ENCODE results near the gene VPS8. TPM values are rescaled to one million over a fixed set of nuclear protein-coding genes. Genes with fewer than 3 reads are reported as not detected.

The VPS8 gene
- total and polyA plus RNA-seq, 5 donors, result 10.9 to 39.7 (median 26.9) TPM

DNA sequence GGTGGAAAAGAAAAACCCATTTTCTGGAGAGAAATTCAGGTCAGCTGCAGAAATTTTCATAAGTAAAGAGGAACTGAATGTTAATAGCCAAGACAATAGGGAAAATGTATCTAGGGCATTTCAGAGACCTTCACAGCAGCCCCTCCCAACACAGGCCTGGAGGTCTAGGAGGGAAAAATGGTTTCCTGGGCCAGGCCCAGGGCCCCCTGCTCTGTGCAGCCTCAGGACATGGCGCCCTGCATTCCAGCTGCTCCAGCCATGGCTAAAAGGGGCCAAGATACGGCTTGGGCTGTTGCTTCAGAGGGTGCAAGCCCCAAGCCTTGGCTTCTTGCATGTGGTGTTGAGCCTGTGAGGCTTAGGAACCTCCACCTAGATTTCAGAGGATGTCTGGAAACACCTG is 248.7 kb downstream of the VPS8 start:
- WGBS, result 95% methylated on average over 2 of the region's 2 CpGs
- Histone ChIP-seq H3K27me3 (ENCODE audit: control insufficient read depth, insufficient read depth) (no peaks in the 10 kb centered on the region), H3K4me1 (ENCODE audit: control insufficient read depth, insufficient read depth, low read length) (no peaks in the 10 kb centered on the region), H3K27ac (ENCODE audit: low read length) (no peak overlapping the region), H3K9me3 (ENCODE audit: control insufficient read depth, low read length) (no peaks in the 10 kb centered on the region), H3K4me3 (ENCODE audit: low read length) (no peak overlapping the region)
- no peak for ATAC-seq
- no peak for DNase-seq
- intact Hi-C loops (cut with DNase I), result no loop called here

DNA sequence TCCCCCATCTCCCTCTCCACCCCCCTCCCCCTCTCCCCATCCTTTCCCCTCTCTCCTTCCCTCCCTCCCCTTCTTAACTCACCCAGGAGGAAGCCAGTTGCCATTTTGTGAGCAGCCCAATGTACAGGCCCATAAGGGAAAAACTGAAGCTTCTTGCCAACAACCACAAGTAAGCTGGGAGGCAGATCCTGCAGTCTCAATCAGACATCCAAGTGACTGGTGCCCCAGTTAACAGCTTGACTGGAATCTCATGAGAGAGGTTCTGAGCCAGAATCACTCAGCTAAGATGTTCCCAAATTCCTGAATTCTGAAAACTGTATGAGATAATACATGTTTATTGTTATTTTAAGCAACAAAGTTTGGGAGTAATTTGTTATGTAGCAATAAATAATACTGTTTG is 250.2 kb downstream of the VPS8 start:
- Histone ChIP-seq H3K4me1 (ENCODE audit: control insufficient read depth, insufficient read depth, low read length) (no peaks in the 10 kb centered on the region), H3K9me3 (ENCODE audit: control insufficient read depth, low read length) (no peaks in the 10 kb centered on the region), H3K27ac (ENCODE audit: low read length) (no peak overlapping the region), H3K4me3 (ENCODE audit: low read length) (no peak overlapping the region), H3K27me3 (ENCODE audit: control insufficient read depth, insufficient read depth) (no peaks in the 10 kb centered on the region)
- DNase-seq (no peak), ATAC-seq (no peak)
- intact Hi-C loops (cut with DNase I), result no loop called here

DNA sequence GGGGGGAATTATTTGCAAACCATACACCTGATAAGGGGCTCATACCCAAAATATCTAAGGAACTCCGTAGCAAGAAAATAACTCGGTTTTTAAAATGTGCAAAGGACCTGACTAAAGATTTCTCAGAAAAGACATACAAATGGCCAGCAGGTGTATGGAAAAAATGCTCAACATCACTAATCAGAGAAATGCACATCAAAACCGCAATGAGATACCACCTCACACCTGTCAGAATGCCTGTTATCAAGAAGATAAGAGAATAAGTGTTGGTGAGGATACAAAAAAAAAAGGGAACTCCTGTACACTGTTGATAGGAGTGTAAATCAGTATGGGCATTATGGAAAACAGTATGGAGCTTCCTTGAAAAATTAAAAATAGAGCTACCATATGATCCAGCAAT is 251.5 kb downstream of the VPS8 start:
- 66% methylated on average over 3 of the region's 3 CpGs for WGBS
- no peaks in the 10 kb centered on the region for H3K27me3 ChIP-seq (ENCODE audit: control insufficient read depth, insufficient read depth)
- H3K4me1 ChIP-seq (ENCODE audit: control insufficient read depth, insufficient read depth, low read length), result no peaks in the 10 kb centered on the region
- intact Hi-C loops (cut with DNase I), result no loop called here
- ATAC-seq (no peak), DNase-seq (no peak)
- no peaks in the 10 kb centered on the region for H3K9me3 ChIP-seq (ENCODE audit: control insufficient read depth, low read length)
- H3K4me3 ChIP-seq (ENCODE audit: low read length), result no peak overlapping the region
- H3K27ac ChIP-seq (ENCODE audit: low read length), result no peak overlapping the region

DNA sequence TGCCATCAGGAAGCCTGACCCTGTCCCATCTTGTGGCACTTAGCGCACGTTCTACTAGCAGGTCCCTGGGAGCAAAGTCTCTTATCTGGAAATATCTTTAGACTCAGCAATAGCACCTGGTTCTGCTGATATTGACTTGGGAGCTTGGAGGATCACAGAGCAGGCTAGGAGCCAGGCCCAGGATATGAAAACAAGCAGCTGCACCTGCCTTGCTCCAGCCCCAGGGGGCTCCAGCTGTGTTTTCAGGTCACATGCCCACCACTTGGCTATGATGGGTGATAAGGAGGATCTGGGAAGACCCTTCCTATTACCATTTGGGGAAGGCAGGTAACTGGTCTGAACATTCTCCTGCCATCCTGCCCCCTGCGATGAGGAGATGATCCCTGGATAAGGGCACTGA is 253.1 kb downstream of the VPS8 start:
- intact Hi-C loops (cut with DNase I), result no loop called here
- DNase-seq (no peak), ATAC-seq (no peak)
- Histone ChIP-seq H3K9me3 (ENCODE audit: control insufficient read depth, low read length) (no peaks in the 10 kb centered on the region), H3K27ac (ENCODE audit: low read length) (no peak overlapping the region), H3K4me1 (ENCODE audit: control insufficient read depth, insufficient read depth, low read length) (no peaks in the 10 kb centered on the region), H3K27me3 (ENCODE audit: control insufficient read depth, insufficient read depth) (no peaks in the 10 kb centered on the region), H3K4me3 (ENCODE audit: low read length) (no peak overlapping the region)
- WGBS, result 92% methylated on average over 3 of the region's 3 CpGs

DNA sequence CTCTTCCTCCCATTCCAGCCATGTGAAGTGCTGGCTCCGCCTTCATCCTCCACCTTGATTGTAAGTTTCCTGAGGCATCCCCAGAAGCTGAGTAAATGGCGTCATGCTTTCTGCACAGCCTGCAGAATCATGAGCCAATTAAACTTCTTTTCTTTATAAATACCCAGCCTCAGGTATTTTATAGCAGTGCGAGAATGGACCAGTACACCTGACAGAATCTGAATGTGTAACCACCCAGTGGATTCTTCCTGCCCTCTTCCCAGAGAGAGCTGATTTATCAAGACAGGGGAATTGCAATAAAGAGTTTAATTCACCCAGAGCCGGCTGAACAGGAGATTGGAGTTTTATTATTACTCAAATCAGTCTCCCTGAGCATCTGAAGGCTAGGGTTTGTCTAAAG is 254.3 kb downstream of the VPS8 start:
- no peak overlapping the region for H3K4me3 ChIP-seq (ENCODE audit: low read length)
- no peaks in the 10 kb centered on the region for H3K4me1 ChIP-seq (ENCODE audit: control insufficient read depth, insufficient read depth, low read length)
- H3K9me3 ChIP-seq (ENCODE audit: control insufficient read depth, low read length), result no peaks in the 10 kb centered on the region
- WGBS, result 92% methylated on average over 4 of the region's 4 CpGs
- intact Hi-C loops (cut with DNase I), result no loop called here
- ATAC-seq (no peak), DNase-seq (no peak)
- no peaks in the 10 kb centered on the region for H3K27me3 ChIP-seq (ENCODE audit: control insufficient read depth, insufficient read depth)
- no peak overlapping the region for H3K27ac ChIP-seq (ENCODE audit: low read length)

DNA sequence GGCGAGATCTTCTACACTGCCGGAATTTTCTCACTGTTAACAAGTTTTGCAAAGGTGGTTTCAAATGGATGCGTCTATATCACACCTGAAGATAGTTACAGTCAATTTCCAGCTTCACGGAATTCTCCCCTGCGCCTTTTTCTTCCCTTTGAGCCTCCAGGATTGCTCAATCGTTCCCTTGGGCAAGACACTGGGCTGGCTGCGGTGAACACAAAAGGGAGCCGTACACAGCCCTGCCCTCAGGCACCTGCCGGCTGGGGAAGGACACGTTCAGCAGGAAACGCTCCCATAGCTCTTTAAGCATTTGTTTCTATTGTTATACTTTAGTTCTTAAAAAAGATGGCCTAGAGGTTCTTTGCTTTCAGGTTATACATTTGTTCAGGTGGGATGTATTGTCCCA is 255.2 kb downstream of the VPS8 start:
- H3K4me1 ChIP-seq (ENCODE audit: control insufficient read depth, insufficient read depth, low read length), result no peaks in the 10 kb centered on the region
- no peaks in the 10 kb centered on the region for H3K27me3 ChIP-seq (ENCODE audit: control insufficient read depth, insufficient read depth)
- H3K27ac ChIP-seq (ENCODE audit: low read length), result no peak overlapping the region
- DNase-seq (no peak), ATAC-seq (no peak)
- WGBS, result 93% methylated on average over 11 of the region's 11 CpGs
- no peak overlapping the region for H3K4me3 ChIP-seq (ENCODE audit: low read length)
- intact Hi-C loops (cut with DNase I), result no loop called here
- no peaks in the 10 kb centered on the region for H3K9me3 ChIP-seq (ENCODE audit: control insufficient read depth, low read length)

DNA sequence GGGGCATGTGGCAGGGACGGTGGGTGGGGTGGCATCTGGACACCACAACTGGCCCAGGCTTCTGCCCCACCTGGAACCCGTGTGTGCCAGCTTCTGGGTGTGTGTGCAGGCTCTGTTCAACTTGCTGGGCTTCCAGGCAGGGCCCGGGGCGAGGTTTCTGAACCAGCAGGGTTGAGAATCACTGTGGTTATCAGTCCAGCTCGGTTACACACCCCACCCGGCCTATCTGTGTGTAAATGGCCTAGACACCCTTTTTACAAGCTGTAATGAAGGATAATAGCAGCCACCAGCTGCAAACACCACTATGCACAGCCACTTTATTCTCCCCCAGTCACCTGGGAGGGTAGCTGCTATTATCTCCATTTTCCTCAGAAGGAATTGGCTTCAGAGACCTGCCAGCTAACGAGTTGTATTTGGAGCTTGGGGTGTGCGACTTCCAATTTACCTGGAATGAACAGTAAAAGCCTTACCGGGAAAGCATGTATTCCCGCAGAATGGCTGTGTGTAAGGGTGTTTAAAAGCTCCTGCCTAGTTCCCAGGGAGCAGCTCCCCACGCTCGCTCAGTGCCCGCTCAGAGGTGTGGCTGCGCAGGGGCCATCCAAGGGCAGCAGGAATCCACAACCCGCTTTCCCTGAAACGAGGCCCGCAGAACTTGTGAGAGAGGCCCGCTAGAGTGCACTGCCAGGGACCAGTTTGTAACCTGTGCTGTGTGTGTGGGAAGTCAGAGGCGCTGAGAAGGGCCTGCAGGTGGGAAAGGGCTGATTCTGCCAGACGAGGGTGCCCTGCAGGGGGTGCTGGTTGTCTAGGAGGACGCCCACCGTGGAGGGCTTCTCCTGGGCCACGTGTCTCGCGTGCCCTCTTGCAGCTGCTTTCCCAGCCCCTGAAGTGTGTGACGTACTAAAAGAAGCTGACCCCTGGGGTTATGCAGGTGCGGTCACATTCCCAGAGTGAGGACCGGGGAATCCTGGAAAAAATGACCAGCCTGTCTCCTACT is 257.4 kb downstream of the VPS8 start:
- Histone ChIP-seq H3K9me3 (ENCODE audit: control insufficient read depth, low read length) (no peaks in the 10 kb centered on the region), H3K27me3 (ENCODE audit: control insufficient read depth, insufficient read depth) (no peaks in the 10 kb centered on the region), H3K27ac (ENCODE audit: low read length) (no peak overlapping the region), H3K4me1 (ENCODE audit: control insufficient read depth, insufficient read depth, low read length) (no peaks in the 10 kb centered on the region), H3K4me3 (ENCODE audit: low read length) (no peak overlapping the region)
- intact Hi-C loops (cut with DNase I), result no loop called here
- ATAC-seq (peak in 1 of 2 donors; percentile 14), DNase-seq (no peak)
- WGBS, result 79% methylated on average over 28 of the region's 28 CpGs

DNA sequence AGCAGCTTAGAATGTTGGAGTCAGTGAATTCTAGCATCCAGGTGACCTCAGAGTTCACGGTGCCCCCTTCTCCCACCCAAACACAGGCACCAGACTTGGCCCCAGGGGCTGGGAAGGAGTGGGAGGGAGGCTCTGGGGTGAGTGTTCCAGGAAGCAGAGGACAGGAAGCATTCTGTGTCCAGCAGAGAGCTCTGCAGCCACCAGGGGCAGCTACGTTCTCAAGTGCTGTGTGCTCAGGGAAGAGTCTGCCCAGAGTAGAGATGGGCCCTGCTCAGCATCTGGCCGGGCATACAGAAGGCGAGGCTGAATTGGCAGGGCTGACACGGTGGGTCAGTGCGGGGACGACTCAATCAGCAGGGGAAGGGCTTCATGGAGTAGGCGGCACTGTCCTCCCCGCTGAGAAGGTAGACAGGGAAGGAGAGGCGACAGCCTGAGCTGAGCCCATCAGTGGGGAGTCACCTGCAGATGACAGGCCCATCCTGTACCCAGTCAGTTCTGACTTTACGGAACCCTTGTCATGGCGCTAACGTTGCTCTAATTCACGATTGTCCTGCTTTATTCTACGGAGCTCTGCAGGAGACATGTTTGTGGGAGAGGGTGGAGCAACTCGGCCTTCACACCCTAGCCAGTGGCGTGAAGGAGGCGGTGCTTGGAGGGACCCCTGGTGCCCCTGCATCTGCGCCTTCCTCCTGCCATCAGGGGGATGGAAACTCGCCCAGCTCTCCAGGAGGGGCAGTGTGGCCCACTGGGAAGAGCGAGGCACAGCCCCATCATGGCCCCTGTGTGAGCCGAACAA is 258.7 kb downstream of the VPS8 start:
- DNase-seq (peak in 1 of 3 donors; percentile 59), ATAC-seq (peak; percentile 72 to 74)
- intact Hi-C loops (cut with DNase I), result no loop called here
- Histone ChIP-seq H3K27ac (ENCODE audit: low read length) (no peak overlapping the region), H3K4me1 (ENCODE audit: control insufficient read depth, insufficient read depth, low read length) (no peaks in the 10 kb centered on the region), H3K27me3 (ENCODE audit: control insufficient read depth, insufficient read depth) (no peaks in the 10 kb centered on the region), H3K9me3 (ENCODE audit: control insufficient read depth, low read length) (no peaks in the 10 kb centered on the region), H3K4me3 (ENCODE audit: low read length) (no peak overlapping the region)
- WGBS, result 71% methylated on average over 22 of the region's 22 CpGs

DNA sequence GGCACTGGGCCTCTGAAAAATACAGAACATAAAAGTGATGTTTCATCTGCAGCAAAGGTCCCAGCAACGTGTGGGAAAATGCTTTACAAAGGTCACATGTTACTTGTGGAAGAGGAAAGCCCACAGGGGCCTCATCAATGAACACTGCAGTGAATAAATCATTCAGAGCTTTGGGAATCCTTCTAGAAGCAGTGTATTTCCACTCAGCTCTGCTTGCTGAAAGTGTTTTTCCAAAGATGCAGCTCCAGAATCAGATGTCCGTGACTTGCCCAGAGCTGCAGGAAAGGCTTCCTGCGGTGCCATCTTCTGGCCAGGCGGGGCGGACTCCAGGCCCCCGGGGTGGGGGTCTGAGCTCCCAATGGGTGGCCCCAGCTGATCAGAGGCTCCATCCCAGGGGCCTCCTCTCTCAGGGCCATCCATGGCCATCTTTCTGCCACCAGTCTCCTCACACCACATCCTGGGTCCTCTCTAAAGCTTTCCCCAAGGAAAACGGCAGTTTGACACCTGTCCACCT is 259.4 kb downstream of the VPS8 start:
- Histone ChIP-seq H3K27me3 (ENCODE audit: control insufficient read depth, insufficient read depth) (no peaks in the 10 kb centered on the region), H3K9me3 (ENCODE audit: control insufficient read depth, low read length) (no peaks in the 10 kb centered on the region), H3K4me3 (ENCODE audit: low read length) (no peak overlapping the region), H3K27ac (ENCODE audit: low read length) (no peak overlapping the region), H3K4me1 (ENCODE audit: control insufficient read depth, insufficient read depth, low read length) (no peaks in the 10 kb centered on the region)
- ATAC-seq, result no peak
- intact Hi-C loops (cut with DNase I), result no loop called here
- WGBS, result 61% methylated on average over 7 of the region's 7 CpGs
- no peak for DNase-seq

DNA sequence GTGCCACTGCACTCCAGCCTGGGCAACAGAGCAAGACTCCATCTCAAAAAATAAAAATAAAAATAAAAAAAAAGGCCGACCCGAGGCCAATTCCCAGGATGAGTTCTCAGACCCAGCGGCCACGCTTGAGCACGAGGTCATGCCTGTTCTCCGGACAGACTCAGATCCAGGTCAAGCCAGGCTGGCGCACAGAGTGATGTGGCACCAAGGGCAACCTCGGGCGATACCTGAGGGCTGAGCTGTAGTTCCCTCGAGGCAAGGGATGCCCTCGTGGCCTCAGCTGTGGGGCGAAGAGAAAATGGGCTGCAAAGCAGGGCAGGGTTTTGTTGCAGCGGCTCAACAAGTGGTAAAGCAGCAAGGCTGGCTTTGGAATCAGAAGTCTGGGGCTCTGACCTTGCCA is 263.6 kb downstream of the VPS8 start:
- Histone ChIP-seq H3K27ac (ENCODE audit: low read length) (no peak overlapping the region), H3K9me3 (ENCODE audit: control insufficient read depth, low read length) (no peaks in the 10 kb centered on the region), H3K4me3 (ENCODE audit: low read length) (no peak overlapping the region), H3K27me3 (ENCODE audit: control insufficient read depth, insufficient read depth) (no peaks in the 10 kb centered on the region), H3K4me1 (ENCODE audit: control insufficient read depth, insufficient read depth, low read length) (no peaks in the 10 kb centered on the region)
- no peak for ATAC-seq
- WGBS, result 91% methylated on average over 13 of the region's 13 CpGs
- intact Hi-C loops (cut with DNase I), result no loop called here
- DNase-seq, result no peak

DNA sequence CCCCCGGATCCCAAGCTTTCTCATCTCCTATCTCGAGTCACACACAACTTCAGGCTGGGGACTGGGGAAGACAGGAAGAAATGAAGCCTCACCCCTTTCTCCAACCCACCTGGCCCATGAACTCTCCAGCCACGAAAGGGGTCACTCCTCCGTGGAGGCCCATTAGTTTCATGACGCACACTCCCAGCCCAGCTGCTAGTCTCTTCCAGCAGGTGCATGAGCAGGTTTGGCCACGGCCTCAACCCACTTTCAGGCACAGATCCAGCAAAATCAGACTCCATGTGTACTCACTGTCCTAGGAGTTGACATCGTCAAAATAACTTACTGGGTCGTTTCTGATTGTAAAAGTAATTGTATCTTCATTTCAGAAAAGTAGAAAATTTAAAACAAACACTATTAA is 264.3 kb downstream of the VPS8 start:
- DNase-seq (no peak), ATAC-seq (no peak)
- Histone ChIP-seq H3K27ac (ENCODE audit: low read length) (no peak overlapping the region), H3K4me3 (ENCODE audit: low read length) (no peak overlapping the region), H3K27me3 (ENCODE audit: control insufficient read depth, insufficient read depth) (no peaks in the 10 kb centered on the region), H3K9me3 (ENCODE audit: control insufficient read depth, low read length) (no peaks in the 10 kb centered on the region), H3K4me1 (ENCODE audit: control insufficient read depth, insufficient read depth, low read length) (no peaks in the 10 kb centered on the region)
- WGBS, result 92% methylated on average over 8 of the region's 8 CpGs
- intact Hi-C loops (cut with DNase I), result no loop called here
